ENCODE data around the gene SLC7A4. TPM values are rescaled to one million over a fixed set of nuclear protein-coding genes. Genes with fewer than 3 reads are reported as not detected.

The SLC7A4 gene
- total RNA-seq, 1 donor from 2014 or later, result 0.22 TPM

- Mint-ChIP-seq H3K9me3 (ENCODE audit: low read depth) (no peaks in the 10 kb centered on the region), H3K36me3 (ENCODE audit: low read depth) (no peaks in the 10 kb centered on the region), H3K4me3 (ENCODE audit: unreplicated experiment) (peak within 1 kb of the TSS; percentile 91), H3K4me1 (ENCODE audit: low read depth) (peaks cover 27% of the 10 kb centered on the region), H3K27ac (ENCODE audit: unreplicated experiment) (peak within 1 kb of the TSS; percentile 97), H3K27me3 (ENCODE audit: low read depth) (no peaks in the 10 kb centered on the region)
- peak; percentile 98 for DNase-seq (ENCODE audit: low spot score)
- no peak for TF ChIP-seq CTCF (IDR thresholded peaks at IDR 0.05)
These were observed 30.6 kb downstream of the SLC7A4 start, which contains the start of gene THAP7 for GRCh38 chr22:21001601-21002325. Gene THAP7 (minus strand): TSS chr22:21002118. CDS start chr22:21001911, 207 bp downstream.

- Mint-ChIP-seq H3K4me3 (ENCODE audit: unreplicated experiment) (peak overlapping the region; percentile 91), H3K27me3 (ENCODE audit: low read depth) (no peaks in the 10 kb centered on the region), H3K4me1 (ENCODE audit: low read depth) (peaks cover 27% of the 10 kb centered on the region), H3K27ac (ENCODE audit: unreplicated experiment) (peak overlapping the region; percentile 97), H3K36me3 (ENCODE audit: low read depth) (peaks cover 3% of the 10 kb centered on the region), H3K9me3 (ENCODE audit: low read depth) (no peaks in the 10 kb centered on the region)
- peak; percentile 7 for TF ChIP-seq CTCF (IDR thresholded peaks at IDR 0.05)
- DNase-seq (ENCODE audit: low spot score), result peak; percentile 90
These were observed 31.3 kb downstream of the SLC7A4 start for GRCh38 chr22:21000987-21001600.

- TF ChIP-seq CTCF (IDR thresholded peaks at IDR 0.05), result no peak
- H3K4me3 Mint-ChIP-seq (ENCODE audit: unreplicated experiment), result peak overlapping the region; percentile 91
- no peak for DNase-seq (ENCODE audit: low spot score)
- peaks cover 3% of the 10 kb centered on the region for H3K36me3 Mint-ChIP-seq (ENCODE audit: low read depth)
- no peaks in the 10 kb centered on the region for H3K27me3 Mint-ChIP-seq (ENCODE audit: low read depth)
- H3K4me1 Mint-ChIP-seq (ENCODE audit: low read depth), result peaks cover 27% of the 10 kb centered on the region
- no peaks in the 10 kb centered on the region for H3K9me3 Mint-ChIP-seq (ENCODE audit: low read depth)
- peak overlapping the region; percentile 97 for H3K27ac Mint-ChIP-seq (ENCODE audit: unreplicated experiment)
These were observed 32.0 kb downstream of the SLC7A4 start for GRCh38 chr22:21000207-21000986.

GRCh38 chr22:20999350-21000206, 32.8 kb downstream of the SLC7A4 start:
- H3K27ac Mint-ChIP-seq (ENCODE audit: unreplicated experiment), result peak overlapping the region; percentile 17
- peaks cover 3% of the 10 kb centered on the region for H3K36me3 Mint-ChIP-seq (ENCODE audit: low read depth)
- H3K4me3 Mint-ChIP-seq (ENCODE audit: unreplicated experiment), result peak overlapping the region; percentile 40
- H3K9me3 Mint-ChIP-seq (ENCODE audit: low read depth), result no peaks in the 10 kb centered on the region
- no peaks in the 10 kb centered on the region for H3K27me3 Mint-ChIP-seq (ENCODE audit: low read depth)
- H3K4me1 Mint-ChIP-seq (ENCODE audit: low read depth), result peaks cover 27% of the 10 kb centered on the region
- TF ChIP-seq CTCF (IDR thresholded peaks at IDR 0.05), result no peak
- DNase-seq (ENCODE audit: low spot score), result peak; percentile 89
